ENCODE results near the gene KCNQ5.

DNA sequence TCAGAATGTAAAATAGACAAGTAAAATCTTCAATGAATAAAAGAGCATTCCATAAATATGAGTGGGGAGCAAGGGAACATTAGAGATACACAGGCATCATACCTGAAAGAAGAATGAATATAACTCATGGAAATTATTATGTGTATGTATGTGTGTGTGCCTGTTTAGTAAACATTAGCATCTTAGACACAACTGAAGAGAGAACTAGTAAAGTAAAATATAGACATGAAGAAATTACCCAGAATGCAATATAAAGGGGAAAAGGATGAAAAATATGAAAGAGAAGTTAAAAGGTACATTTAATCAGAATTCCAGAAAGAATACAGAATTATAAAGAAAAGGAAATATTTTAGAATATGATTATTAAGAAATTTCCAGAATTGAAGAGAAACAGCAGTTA is 264.3 kb downstream of the KCNQ5 start:
- TF ChIP-seq, protein P1, sequence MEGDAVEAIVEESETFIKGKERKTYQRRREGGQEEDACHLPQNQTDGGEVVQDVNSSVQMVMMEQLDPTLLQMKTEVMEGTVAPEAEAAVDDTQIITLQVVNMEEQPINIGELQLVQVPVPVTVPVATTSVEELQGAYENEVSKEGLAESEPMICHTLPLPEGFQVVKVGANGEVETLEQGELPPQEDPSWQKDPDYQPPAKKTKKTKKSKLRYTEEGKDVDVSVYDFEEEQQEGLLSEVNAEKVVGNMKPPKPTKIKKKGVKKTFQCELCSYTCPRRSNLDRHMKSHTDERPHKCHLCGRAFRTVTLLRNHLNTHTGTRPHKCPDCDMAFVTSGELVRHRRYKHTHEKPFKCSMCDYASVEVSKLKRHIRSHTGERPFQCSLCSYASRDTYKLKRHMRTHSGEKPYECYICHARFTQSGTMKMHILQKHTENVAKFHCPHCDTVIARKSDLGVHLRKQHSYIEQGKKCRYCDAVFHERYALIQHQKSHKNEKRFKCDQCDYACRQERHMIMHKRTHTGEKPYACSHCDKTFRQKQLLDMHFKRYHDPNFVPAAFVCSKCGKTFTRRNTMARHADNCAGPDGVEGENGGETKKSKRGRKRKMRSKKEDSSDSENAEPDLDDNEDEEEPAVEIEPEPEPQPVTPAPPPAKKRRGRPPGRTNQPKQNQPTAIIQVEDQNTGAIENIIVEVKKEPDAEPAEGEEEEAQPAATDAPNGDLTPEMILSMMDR (optimal IDR thresholded peaks at IDR 0.05 in 1 of 3, IDR thresholded peaks at IDR 0.05 in 1 of 3, conservative IDR thresholded peaks at IDR 0.05 in 1 of 3; ENCODE audit: extremely low read depth in 1 of 3, insufficient read depth in 2 of 3, low read length in 3 of 3) = no peak
- TF ChIP-seq EZH2 (IDR thresholded peaks at IDR 0.05; ENCODE audit: low read length) = no peak

Data from keratinocyte (primary cell).